ENCODE data around the gene RFXANK.

Gene RFXANK

DNA sequence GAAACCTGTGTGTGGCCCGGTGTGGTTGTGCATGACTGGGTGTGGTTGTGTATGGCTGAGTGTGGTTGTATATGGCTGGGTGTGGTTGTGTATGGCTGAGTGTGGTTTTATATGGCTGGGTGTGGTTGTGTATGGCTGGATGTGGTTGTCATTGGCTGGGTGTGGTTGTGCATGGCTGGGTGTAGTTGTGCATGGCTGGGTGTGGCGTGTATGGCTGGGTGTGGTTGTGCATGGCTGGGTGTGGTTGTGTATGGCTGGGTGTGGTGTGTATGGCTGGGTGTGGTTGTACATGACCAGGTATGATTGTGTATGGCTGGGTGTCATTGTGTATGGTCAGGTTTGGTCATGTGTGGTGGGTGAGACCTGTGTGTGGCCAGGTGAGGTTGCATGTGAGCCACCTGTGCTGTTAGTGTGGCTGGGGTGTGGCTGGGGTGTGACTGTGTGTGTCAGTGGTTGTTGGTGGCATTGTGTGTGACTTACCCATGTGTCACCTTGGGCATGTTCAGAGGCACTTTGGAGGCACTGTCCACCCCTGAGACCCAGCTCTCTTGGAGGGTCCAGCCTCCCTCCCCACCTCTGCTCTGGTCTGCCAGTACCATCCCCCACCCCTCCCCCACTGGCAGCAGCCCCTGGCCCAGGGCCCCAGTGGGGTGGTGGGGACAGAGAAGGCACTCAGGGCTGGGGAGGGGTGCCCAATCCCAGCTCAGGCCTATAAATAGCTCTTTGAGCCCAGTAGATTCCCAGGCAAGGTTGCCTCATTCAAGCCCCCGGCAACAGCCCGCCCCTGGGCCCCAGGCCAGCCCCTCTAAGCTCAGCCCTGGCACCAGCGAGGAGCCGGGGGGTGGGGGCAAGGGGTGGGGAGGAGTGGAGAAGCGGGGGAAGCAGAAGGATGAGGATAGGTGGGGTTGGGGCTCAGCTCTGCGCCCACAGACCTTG lies 15.8 kb downstream of the RFXANK start:
- no peak for DNase-seq (ENCODE audit: low read depth)
- no peak overlapping the region for H3K4me3 ChIP-seq (ENCODE audit: low read depth, low read length)
- TF ChIP-seq, protein P1, sequence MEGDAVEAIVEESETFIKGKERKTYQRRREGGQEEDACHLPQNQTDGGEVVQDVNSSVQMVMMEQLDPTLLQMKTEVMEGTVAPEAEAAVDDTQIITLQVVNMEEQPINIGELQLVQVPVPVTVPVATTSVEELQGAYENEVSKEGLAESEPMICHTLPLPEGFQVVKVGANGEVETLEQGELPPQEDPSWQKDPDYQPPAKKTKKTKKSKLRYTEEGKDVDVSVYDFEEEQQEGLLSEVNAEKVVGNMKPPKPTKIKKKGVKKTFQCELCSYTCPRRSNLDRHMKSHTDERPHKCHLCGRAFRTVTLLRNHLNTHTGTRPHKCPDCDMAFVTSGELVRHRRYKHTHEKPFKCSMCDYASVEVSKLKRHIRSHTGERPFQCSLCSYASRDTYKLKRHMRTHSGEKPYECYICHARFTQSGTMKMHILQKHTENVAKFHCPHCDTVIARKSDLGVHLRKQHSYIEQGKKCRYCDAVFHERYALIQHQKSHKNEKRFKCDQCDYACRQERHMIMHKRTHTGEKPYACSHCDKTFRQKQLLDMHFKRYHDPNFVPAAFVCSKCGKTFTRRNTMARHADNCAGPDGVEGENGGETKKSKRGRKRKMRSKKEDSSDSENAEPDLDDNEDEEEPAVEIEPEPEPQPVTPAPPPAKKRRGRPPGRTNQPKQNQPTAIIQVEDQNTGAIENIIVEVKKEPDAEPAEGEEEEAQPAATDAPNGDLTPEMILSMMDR (IDR thresholded peaks at IDR 0.05; ENCODE audit: low read depth, low read length, missing control alignments), result no peak

DNA sequence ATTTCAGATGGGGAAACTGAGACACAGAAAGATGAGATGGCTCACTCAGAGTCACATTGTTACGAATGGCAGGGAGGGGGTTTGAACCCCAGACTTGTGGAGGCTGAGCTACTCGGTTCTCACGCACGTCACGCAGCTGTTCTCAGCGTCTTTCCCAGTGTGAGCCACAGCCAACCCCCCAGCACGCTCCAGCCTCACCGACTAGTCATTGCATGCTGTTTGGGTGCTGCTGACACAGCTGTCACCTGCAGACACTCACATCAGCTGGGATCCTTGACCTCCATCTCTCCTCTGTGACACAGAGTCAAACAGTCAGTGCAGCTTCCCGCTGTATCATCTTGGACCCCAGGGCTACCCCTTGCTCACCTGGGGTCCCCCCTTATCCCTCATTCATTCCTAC lies 17.3 kb downstream of the RFXANK start:
- no peak for DNase-seq (ENCODE audit: low read depth)
- TF ChIP-seq, protein P1 (IDR thresholded peaks at IDR 0.05; ENCODE audit: low read depth, low read length, missing control alignments), result no peak
- no peak overlapping the region for H3K4me3 ChIP-seq (ENCODE audit: low read depth, low read length)

DNA sequence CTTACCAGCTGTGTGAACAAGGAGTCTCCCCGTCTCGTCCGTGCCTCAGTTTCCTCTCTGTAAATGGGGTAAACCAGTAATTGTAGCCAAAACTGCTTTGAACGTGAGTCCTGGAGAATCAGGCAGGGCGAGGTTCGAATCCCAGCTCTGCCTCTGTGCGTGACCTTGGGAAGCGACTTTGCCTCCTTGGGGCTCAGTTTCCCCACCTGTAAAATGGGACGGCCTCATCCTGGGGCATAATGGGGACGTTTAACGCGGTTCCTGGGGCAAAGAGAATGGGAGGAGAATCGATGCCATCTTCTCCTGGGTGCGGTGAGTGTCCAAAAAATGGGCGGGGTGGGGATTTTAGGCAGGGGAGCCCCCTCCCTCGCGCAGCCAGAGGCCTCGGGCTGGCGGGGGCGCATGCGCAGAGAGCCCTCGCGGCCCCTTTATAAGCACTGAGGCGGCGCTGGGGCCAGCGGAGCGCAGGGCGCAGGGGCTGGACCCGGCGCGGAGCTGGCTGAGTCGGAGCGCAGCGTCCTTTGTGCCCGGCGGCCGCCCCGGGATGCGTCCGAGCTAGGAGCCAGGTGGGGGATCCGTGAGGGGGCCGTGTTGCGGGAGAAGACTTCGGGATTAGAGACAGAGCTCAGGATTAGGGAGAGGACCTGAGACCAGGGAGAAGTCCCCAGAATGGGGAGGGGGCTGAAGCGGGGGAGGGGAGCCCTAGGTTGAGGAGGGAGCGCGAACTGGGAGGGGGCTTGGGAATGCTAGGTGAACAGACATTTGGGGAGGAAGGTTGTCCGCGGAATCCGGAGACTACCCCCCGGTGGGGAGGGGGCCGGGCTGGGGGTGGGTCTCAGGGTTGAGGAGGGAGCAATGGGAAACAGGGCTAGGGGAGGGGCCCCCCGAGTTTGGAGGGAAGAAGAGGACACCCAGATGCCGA lies 19.7 kb downstream of the RFXANK start, which contains the start of gene NCAN:
Gene NCAN (plus strand): TSS at position 460 of the 922 bp plus-strand sequence. CDS start 4,996 bp downstream, outside the sequence.
- no peak for DNase-seq (ENCODE audit: low read depth)
- no peak within 1 kb of the TSS for H3K4me3 ChIP-seq (ENCODE audit: low read depth, low read length)
- TF ChIP-seq, protein P1 (IDR thresholded peaks at IDR 0.05; ENCODE audit: low read depth, low read length, missing control alignments), result no peak

DNA sequence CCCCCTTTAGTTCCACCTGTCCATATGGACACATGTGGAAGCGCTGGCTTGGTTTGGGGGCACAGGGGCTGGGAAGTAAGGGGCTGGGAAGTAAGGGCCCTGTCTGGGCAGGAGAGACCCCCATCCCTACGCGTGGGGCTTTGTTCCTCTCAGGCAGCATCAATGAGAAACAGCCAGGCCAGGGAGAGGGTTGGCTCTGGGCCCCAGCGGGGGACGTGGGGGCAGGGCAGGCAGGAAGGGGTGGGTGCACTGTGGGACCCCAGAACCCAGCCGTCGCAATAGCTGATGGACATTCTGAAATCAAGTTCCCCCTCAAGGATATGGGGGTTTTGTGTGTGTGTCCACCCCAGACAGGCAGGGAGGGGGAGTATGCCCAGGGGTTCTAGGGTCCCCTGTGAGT lies 20.9 kb downstream of the RFXANK start:
- no peak for DNase-seq (ENCODE audit: low read depth)
- no peak overlapping the region for H3K4me3 ChIP-seq (ENCODE audit: low read depth, low read length)
- TF ChIP-seq, protein P1 (IDR thresholded peaks at IDR 0.05; ENCODE audit: low read depth, low read length, missing control alignments), result no peak

DNA sequence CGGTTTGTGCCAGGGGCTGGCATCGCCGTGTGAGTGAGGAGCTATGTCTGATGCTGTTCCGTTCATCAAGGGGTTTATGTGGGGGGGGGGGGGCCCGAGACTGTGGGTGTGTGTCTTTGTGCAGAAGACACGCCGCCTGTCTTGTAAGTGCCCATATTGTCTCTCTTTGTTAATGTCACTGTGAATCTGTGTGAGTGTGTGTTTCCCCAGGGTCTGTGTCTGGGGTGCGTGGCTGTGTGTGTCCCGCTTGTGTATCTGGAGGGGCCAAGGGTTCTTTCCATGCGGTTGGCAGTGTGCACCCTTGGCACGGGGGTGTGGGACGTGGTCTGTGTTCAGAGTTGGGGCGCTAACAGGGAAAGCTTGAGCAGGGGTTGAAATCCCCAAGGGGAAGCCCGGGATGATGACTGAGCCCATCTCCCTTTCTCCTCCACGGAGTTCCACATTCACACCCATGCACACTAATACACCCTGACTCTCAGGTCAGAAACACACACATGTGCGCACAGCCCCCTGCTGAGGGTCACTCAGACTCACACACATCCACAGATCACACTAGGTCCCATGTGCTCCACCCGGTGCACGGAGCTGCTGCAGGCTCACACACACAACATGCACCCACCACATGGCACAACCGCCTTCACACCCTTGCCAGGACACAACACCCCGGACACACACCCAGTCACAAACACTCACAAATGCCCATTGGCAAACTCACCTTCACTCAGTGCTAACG lies 21.5 kb downstream of the RFXANK start:
- DNase-seq (ENCODE audit: low read depth), result no peak
- TF ChIP-seq, protein P1 (IDR thresholded peaks at IDR 0.05; ENCODE audit: low read depth, low read length, missing control alignments), result no peak
- H3K4me3 ChIP-seq (ENCODE audit: low read depth, low read length), result no peak overlapping the region

DNA sequence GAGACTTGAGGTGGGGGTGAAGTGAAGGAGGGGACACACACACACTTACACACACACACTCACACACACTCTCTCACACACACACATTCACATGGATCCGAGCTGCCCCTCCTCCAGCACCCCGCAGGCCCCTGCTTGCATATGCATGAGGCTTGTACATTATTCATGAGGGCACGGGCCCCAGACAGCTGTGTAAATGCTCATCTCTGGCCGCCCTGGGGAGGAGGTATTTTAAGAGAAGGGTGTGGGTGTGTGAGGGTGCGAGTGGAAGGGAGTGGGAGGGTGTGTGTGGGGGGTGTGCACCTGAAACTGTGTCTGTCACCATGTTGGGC lies 22.1 kb downstream of the RFXANK start:
- DNase-seq (ENCODE audit: low read depth), result no peak
- no peak overlapping the region for H3K4me3 ChIP-seq (ENCODE audit: low read depth, low read length)
- TF ChIP-seq, protein P1 (IDR thresholded peaks at IDR 0.05; ENCODE audit: low read depth, low read length, missing control alignments), result no peak

All from GM12864 (cell line).